ENCODE measurements around the gene SCUBE1. TPM values are rescaled to one million over a fixed set of nuclear protein-coding genes. Genes with fewer than 3 reads are reported as not detected.

The SCUBE1 gene
- total and polyA plus RNA-seq, 5 donors = 0.03 to 1.3 (median 0.33) TPM; not detected in 1

DNA sequence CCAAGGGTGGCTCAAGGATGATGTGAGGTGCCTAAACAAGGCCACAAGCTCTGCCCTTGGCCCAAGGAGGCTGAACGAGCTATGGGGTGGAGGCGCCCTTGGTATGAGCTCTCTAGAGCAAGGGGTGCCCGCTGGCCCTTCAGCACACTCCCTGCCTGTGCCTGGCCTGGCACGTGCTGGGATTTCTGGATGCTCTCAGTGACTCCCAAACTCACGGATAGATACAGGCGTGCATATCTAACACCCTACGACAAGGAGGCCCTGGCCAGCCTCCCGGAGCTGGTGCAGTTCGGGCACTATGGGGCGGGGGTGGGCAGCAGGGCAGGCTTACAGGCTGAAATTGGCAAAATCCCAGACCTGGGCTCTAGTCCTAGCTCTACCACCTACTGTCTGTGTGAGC lies 30.6 kb downstream of the SCUBE1 start:
- H3K27ac ChIP-seq (ENCODE audit: low read length) = no peak overlapping the region
- H3K4me3 ChIP-seq (ENCODE audit: low read length) = no peak overlapping the region
- H3K27me3 ChIP-seq (ENCODE audit: control insufficient read depth, insufficient read depth) = no peaks in the 10 kb centered on the region
- intact Hi-C loops (cut with DNase I) = no loop called here
- H3K4me1 ChIP-seq (ENCODE audit: control insufficient read depth, insufficient read depth, low read length) = peaks cover 3% of the 10 kb centered on the region
- H3K9me3 ChIP-seq (ENCODE audit: control insufficient read depth, low read length) = no peaks in the 10 kb centered on the region
- peak in 1 of 3 donors; percentile 63 for DNase-seq
- 71% methylated on average over 10 of the region's 10 CpGs for WGBS
- peak; percentile 63 to 71 for ATAC-seq

DNA sequence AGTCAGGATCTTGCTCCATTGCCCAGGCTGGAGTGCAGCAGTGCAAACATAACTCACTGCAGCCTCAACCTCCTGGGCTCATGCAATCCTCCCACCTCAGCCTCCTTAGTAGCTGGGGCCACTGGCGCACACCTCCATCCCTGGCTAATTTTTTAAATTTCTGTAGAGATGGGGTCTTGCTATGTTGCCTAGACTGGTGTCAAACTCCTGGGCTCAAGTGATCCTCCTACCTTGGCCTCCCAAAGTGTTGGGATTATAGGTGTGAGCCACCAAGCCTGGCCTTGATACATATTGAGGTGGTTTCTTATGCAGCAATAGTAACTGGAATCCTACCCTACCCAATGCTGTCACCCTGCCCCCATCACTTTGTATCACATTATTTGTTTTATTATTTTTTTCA lies 32.4 kb downstream of the SCUBE1 start:
- WGBS = 93% methylated on average over 1 of the region's 1 CpG
- ATAC-seq (no peak), DNase-seq (no peak)
- intact Hi-C loops (cut with DNase I) = no loop called here
- H3K4me1 ChIP-seq (ENCODE audit: control insufficient read depth, insufficient read depth, low read length) = peaks cover 3% of the 10 kb centered on the region
- H3K27ac ChIP-seq (ENCODE audit: low read length) = no peak overlapping the region
- H3K4me3 ChIP-seq (ENCODE audit: low read length) = no peak overlapping the region
- H3K27me3 ChIP-seq (ENCODE audit: control insufficient read depth, insufficient read depth) = no peaks in the 10 kb centered on the region
- no peaks in the 10 kb centered on the region for H3K9me3 ChIP-seq (ENCODE audit: control insufficient read depth, low read length)

- Histone ChIP-seq H3K27me3 (ENCODE audit: control insufficient read depth, insufficient read depth) (no peaks in the 10 kb centered on the region), H3K27ac (ENCODE audit: low read length) (no peak overlapping the region), H3K4me1 (ENCODE audit: control insufficient read depth, insufficient read depth, low read length) (peaks cover 3% of the 10 kb centered on the region), H3K4me3 (ENCODE audit: low read length) (no peak overlapping the region), H3K9me3 (ENCODE audit: control insufficient read depth, low read length) (no peaks in the 10 kb centered on the region)
- ATAC-seq = no peak
- DNase-seq = no peak
- 90% methylated on average over 5 of the region's 5 CpGs for WGBS
- intact Hi-C loops (cut with DNase I) = no loop called here
Measured at GRCh38 chr22:43310311-43310710, 32.9 kb downstream of the SCUBE1 start.

GRCh38 chr22:43308836-43309235 lies 34.3 kb downstream of the SCUBE1 start:
- Histone ChIP-seq H3K9me3 (ENCODE audit: control insufficient read depth, low read length) (no peaks in the 10 kb centered on the region), H3K4me1 (ENCODE audit: control insufficient read depth, insufficient read depth, low read length) (no peaks in the 10 kb centered on the region), H3K27me3 (ENCODE audit: control insufficient read depth, insufficient read depth) (no peaks in the 10 kb centered on the region), H3K27ac (ENCODE audit: low read length) (no peak overlapping the region), H3K4me3 (ENCODE audit: low read length) (no peak overlapping the region)
- ATAC-seq (no peak), DNase-seq (peak in 1 of 3 donors; percentile 34)
- WGBS = 81% methylated on average over 10 of the region's 10 CpGs
- intact Hi-C loops (cut with DNase I) = no loop called here

- no peaks in the 10 kb centered on the region for H3K9me3 ChIP-seq (ENCODE audit: control insufficient read depth, low read length)
- intact Hi-C loops (cut with DNase I) = no loop called here
- peak in 1 of 3 donors; percentile 35 for DNase-seq
Measured at GRCh38 chr22:43308060-43308830, 34.9 kb downstream of the SCUBE1 start.

DNA sequence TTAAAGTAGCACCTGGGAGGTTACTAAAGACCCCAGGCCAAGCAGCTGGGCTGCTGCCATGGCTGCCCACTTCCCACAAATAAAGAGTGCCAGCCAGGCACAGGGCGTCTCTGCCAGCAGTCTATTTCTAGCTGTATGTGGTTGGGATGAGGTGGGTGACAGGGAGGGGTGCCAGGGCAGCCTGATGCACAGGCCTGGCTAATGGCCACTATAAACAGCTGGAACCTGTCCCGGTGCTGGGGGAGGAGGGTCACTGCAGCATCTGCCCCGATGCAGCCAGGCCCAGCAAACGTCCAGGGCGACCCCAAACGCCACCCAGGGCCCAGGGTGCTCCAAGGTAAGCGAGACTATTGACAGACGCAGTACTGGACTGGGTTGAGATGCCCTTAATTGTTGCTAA lies 37.4 kb downstream of the SCUBE1 start:
- intact Hi-C loops (cut with DNase I) = no loop called here
- DNase-seq (peak; percentile 50 to 82 (median 82)), ATAC-seq (peak; percentile 68 to 71)
- Histone ChIP-seq H3K4me3 (ENCODE audit: low read length) (no peak overlapping the region), H3K4me1 (ENCODE audit: control insufficient read depth, insufficient read depth, low read length) (no peaks in the 10 kb centered on the region), H3K27ac (ENCODE audit: low read length) (no peak overlapping the region), H3K9me3 (ENCODE audit: control insufficient read depth, low read length) (no peaks in the 10 kb centered on the region), H3K27me3 (ENCODE audit: control insufficient read depth, insufficient read depth) (no peaks in the 10 kb centered on the region)
- 51% methylated on average over 8 of the region's 8 CpGs for WGBS

More at GRCh38 chr22:43308060-43308830, 34.9 kb downstream of the SCUBE1 start:
- Histone ChIP-seq H3K27ac (ENCODE audit: low read length) (no peak overlapping the region), H3K4me3 (ENCODE audit: low read length) (no peak overlapping the region), H3K4me1 (ENCODE audit: control insufficient read depth, insufficient read depth, low read length) (no peaks in the 10 kb centered on the region), H3K27me3 (ENCODE audit: control insufficient read depth, insufficient read depth) (no peaks in the 10 kb centered on the region)
- 53% methylated on average over 21 of the region's 21 CpGs for WGBS
- no peak for ATAC-seq

DNA sequence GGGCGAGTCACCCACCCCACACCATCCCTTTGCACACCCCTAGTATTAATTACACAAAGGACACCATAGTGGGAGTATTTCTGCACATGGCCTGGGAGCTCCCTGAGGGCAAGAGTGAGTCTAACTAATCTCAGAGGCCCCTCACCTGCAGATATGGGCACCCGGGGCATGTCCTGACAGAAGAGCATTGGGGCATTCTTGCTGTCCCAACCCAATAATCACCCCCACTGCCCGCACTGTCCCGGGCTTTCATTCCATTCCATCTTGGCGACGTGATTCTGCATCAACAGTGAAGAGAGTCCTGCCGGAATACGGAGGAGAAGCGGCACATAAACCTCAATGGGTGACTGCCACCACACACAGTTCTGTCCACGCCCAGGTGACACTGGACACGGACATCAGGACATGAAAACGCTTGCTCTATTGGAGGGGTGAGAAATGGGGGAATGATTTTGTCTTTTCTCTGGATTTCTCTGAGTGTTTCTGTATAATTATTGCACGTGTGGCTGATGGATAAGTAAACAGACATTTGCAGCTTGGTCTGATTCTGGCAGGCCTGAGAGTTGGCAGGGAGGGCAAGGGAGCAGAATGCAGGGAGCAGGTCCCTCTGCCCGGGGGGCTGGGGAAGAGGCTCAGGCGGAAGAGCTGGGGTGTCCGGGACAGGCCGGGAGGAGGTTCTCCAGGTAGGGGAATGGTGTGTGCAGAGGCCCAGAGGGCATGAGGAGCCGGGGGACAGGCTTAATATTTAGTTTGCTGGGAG lies 38.2 kb downstream of the SCUBE1 start:
- no peak overlapping the region for H3K4me3 ChIP-seq (ENCODE audit: low read length)
- H3K4me1 ChIP-seq (ENCODE audit: control insufficient read depth, insufficient read depth, low read length) = no peaks in the 10 kb centered on the region

DNA sequence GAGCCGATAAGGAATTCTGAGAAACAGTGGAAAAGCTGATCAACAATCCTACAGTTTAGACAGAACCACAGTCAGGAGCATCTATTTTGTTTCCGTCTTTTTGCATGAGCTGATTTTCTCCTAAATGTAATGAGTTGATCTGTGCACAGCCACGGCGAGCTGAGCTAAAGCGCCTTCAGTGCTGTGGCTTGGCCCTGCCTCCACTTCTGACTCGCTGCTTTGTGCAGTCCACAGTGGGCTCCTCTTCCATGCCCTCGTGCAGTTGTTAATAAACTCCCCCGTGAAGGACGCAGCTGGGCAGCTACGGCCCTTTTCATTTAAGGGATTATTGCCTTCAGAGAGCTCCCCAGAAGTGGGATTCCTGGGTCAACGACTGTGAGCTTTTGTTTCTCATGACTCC lies 39.4 kb downstream of the SCUBE1 start:
- H3K4me3 ChIP-seq (ENCODE audit: low read length) = no peak overlapping the region
- H3K27ac ChIP-seq (ENCODE audit: low read length) = no peak overlapping the region

More for the DNA sequence above, 38.2 kb downstream of the SCUBE1 start:
- ATAC-seq (no peak), DNase-seq (peak in 1 of 3 donors; percentile 45)
- 81% methylated on average over 18 of the region's 18 CpGs for WGBS
- Histone ChIP-seq H3K27me3 (ENCODE audit: control insufficient read depth, insufficient read depth) (no peaks in the 10 kb centered on the region), H3K9me3 (ENCODE audit: control insufficient read depth, low read length) (no peaks in the 10 kb centered on the region), H3K27ac (ENCODE audit: low read length) (no peak overlapping the region)
- intact Hi-C loops (cut with DNase I) = no loop called here

DNA sequence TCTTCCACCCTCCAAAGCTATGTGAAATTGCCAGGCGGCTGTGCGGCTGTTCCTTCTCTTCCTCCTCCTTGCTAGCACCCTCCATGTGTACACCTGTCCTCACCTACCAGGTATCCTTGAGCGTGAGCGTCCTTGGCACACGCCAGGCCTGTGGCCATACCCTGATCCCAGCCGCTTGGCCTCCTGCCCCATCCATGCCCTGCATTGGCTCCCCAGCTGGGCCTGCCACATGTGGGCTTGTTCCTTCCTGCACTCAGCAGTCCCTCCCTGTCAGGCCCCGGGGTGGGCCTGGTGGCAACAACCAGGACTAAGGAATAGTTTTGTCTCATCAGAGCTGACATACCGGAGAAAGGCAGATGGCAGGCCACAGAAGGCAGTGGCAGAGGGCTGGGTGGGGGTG lies 40.0 kb downstream of the SCUBE1 start:
- 94% methylated on average over 8 of the region's 8 CpGs for WGBS
- ATAC-seq (no peak), DNase-seq (no peak)
- intact Hi-C loops (cut with DNase I) = no loop called here
- no peaks in the 10 kb centered on the region for H3K9me3 ChIP-seq (ENCODE audit: control insufficient read depth, low read length)
- H3K4me3 ChIP-seq (ENCODE audit: low read length) = no peak overlapping the region
- no peaks in the 10 kb centered on the region for H3K27me3 ChIP-seq (ENCODE audit: control insufficient read depth, insufficient read depth)
- no peaks in the 10 kb centered on the region for H3K4me1 ChIP-seq (ENCODE audit: control insufficient read depth, insufficient read depth, low read length)
- no peak overlapping the region for H3K27ac ChIP-seq (ENCODE audit: low read length)

More for the DNA sequence above, 39.4 kb downstream of the SCUBE1 start:
- ATAC-seq (no peak), DNase-seq (no peak)
- no peaks in the 10 kb centered on the region for H3K27me3 ChIP-seq (ENCODE audit: control insufficient read depth, insufficient read depth)
- H3K4me1 ChIP-seq (ENCODE audit: control insufficient read depth, insufficient read depth, low read length) = no peaks in the 10 kb centered on the region
- intact Hi-C loops (cut with DNase I) = no loop called here
- 92% methylated on average over 11 of the region's 11 CpGs for WGBS
- no peaks in the 10 kb centered on the region for H3K9me3 ChIP-seq (ENCODE audit: control insufficient read depth, low read length)

DNA sequence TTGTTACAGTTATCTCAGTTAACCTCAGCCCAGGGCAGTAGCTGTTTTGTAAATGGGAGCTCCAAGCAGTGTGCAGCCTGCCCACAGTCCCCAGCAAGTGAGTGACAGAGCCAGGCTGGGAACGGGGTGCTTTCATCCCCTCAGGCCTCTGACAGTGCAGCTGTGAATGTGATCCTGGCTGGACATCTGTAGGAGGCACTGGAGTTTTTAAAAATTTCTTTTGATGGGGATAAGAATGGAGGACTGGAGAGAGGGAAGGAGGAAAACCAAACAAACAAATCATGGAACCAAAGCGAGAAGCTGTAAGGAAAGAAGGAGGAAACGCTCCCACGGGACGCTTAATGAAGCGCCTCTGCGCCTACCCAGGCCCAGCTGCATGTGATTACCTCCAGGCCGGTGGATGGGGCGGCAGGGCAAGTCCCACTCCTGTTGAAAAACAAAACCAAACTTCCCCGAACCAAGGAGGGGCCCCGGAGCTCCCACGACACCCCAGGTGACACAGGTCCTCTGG lies 40.6 kb downstream of the SCUBE1 start:
- no peaks in the 10 kb centered on the region for H3K27me3 ChIP-seq (ENCODE audit: control insufficient read depth, insufficient read depth)
- no peaks in the 10 kb centered on the region for H3K9me3 ChIP-seq (ENCODE audit: control insufficient read depth, low read length)
- no peaks in the 10 kb centered on the region for H3K4me1 ChIP-seq (ENCODE audit: control insufficient read depth, insufficient read depth, low read length)
- intact Hi-C loops (cut with DNase I) = no loop called here
- no peak overlapping the region for H3K27ac ChIP-seq (ENCODE audit: low read length)
- ATAC-seq (no peak), DNase-seq (no peak)
- no peak overlapping the region for H3K4me3 ChIP-seq (ENCODE audit: low read length)
- WGBS = 72% methylated on average over 12 of the region's 12 CpGs

DNA sequence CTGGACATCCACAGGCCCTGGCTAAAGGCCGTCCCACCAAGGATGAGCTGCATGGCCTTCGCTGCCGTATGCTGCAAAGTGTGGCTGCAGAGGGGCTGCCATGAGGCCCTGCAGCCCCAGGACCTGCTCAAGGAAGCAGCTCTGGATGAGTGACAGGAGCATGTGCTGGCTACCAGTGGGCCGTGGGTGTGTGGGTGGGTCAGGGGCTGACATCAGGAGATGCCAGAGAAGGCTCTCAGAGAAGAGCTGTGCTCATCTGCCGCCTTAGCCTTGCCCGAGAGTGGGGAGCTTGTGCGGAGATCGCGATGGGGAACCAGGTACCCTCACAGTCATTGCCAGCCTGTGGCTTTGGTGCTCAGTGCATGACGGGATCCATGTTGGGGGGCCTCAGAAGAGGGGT lies 41.3 kb downstream of the SCUBE1 start:
- Histone ChIP-seq H3K27me3 (ENCODE audit: control insufficient read depth, insufficient read depth) (no peaks in the 10 kb centered on the region), H3K9me3 (ENCODE audit: control insufficient read depth, low read length) (no peaks in the 10 kb centered on the region), H3K4me1 (ENCODE audit: control insufficient read depth, insufficient read depth, low read length) (peaks cover 3% of the 10 kb centered on the region), H3K4me3 (ENCODE audit: low read length) (no peak overlapping the region), H3K27ac (ENCODE audit: low read length) (no peak overlapping the region)
- DNase-seq (no peak), ATAC-seq (no peak)
- intact Hi-C loops (cut with DNase I) = no loop called here
- WGBS = 81% methylated on average over 10 of the region's 10 CpGs

Data from right cardiac atrium (tissue), 5 donors.